NCI-H2107 (cell line): ENCODE results near the gene GPX4.
"Not testable (repeated sequence)": the region's sequence is repeated elsewhere in the genome, so short reads cannot be mapped to it uniquely, and the experiment has no call there.

ENCODE experiments used
- DNase-seq: peaks from one replicate; lab custom pipeline; 2025; lab: John Stamatoyannopoulos, UW

Gene GPX4

DNA sequence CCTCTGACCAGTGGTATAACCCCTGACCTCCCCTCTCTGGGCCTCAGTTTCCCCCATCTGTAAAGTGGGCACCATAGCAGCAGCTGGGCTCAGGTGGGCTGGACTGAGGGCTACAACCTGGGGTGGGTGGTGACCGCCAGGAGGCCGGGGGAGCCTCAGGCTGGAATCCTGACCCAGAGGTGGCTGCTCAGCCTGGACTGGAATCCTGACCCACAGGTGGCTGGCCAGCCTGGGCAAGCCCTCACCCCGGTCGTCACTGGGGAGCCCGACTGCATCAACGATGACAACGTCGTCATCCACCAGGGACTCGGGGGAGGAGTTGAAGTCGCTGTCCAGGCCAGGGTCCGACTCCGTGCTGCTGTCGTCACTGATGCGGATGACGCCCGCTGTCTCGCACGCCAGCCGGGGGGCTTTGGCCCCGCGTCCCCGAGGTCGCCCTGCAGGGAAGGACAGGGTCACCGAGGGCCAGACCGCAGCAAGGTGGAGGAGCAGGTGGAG lies 10.2 kb downstream of the GPX4 start:
- DNase-seq = no peak

- DNase-seq = not testable (repeated sequence)
Measured at GRCh38 chr19:1114728-1115127, 10.9 kb downstream of the GPX4 start.

DNA sequence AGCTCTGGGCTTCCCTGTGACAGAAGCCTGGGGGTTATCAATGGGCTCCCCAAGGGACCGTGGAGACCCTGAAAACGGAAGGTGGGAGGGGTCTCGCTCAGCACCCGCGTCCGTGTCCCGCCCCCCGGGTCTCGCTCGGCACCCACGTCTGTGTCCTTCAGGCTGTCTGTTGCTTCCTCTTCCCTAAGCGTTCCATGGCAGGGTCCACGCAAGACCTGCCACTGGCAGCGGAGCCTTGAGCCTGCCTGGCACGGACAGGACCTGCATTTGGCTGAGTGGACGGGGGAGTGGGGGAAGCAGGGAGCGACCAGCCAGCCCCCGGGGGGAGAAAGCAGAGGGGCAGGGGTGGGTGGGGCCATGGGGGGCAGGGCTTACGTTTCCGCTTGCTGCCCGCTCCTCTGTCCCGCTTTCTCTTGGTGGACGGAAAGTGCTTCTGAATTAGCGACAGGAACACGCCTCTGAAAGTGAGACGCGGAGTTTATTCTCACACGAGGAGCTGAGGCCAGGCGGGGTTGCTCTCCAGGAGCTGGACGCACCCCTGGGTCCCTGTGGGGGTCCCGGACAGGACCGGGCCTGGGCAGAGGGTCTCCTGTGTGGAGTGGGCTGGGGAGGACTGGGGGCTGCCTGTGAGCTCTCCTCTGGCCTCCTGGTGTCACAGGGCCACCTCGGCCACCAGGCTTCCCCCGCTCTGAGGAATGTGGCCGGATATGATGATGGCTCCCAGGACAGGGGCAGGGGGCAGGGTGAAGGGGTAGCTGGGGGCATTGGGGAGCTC lies 12.0 kb downstream of the GPX4 start:
- DNase-seq = no peak

DNA sequence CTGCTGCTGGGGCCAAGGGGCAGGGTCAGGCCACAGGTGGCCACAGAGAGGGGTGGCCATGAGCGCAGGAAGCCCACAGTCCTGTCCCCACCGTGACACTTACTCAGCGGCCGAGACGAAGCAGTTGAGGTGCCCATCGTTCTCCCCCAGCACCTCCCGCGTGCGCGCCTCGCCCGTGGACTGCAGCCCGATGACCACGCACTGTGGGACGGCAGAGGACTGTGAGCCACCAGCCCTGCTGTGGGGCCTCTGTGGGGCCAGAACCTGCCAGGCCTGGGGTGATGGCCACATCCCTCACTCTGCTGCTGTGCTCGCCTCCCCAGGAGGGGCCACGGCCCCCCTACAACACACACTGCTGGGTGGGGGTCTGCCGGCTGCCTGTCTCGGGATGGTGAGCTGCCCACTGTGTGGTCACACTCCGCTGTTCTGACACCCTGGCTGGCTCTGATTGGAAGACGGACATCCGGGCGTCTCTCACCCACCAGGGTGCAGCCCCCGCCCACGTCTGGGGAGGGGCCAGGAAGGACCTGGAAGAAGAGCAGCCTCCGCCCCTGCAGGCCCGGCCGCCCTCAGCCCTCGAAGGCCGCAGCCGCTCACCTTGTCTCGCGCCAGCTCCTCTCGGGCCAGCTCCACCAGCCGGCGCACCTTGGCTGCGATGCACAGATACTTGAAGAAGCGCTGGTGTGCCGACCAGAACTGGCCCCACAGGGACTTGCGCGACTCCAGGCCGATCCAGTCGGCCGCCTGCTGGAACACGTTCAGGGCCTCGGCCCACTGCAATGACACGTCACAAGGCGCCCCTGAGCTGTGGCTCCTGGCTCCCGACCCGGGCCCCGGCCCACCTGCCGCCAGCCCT lies 13.2 kb downstream of the GPX4 start:
- no peak for DNase-seq

- DNase-seq = no peak
Measured at GRCh38 chr19:1117654-1118053, 13.9 kb downstream of the GPX4 start.

GRCh38 chr19:1118999-1119398 lies 15.2 kb downstream of the GPX4 start:
- no peak for DNase-seq

DNA sequence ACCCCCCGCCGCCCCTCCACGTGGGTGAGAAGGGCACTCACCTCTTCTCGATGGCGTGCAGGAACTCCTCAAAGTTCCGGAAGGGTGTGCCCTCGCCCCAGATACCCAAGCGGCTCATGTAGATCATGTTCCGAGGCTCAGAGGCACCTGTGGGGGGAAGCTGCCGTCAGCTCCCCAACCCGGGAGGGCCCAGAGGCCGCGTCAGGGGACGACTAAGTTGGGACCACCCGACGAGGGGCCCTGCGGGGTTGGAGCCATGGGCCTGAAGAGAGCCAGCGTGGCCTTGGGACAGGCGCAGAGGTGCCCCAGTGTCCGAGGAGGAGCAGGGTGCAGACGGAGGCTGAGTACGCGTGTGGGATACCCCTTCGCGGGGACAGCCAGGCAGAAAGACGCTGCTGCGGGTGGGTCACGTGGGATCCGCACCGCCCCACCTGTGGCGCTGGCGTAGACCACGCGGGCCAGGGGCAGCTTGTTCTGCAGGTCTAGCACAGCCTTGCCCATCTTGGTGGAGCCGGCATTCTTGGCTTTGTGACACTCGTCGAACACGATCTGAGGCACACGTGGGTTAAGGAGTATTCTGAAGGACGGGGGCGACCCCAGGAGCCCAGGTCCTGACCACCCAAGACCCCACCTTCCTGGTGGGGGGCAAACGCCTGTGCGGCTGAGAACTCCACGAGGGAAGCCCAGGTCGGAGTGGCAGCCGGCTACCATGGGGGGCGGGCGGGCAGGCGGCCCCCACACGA lies 15.9 kb downstream of the GPX4 start:
- no peak for DNase-seq

DNA sequence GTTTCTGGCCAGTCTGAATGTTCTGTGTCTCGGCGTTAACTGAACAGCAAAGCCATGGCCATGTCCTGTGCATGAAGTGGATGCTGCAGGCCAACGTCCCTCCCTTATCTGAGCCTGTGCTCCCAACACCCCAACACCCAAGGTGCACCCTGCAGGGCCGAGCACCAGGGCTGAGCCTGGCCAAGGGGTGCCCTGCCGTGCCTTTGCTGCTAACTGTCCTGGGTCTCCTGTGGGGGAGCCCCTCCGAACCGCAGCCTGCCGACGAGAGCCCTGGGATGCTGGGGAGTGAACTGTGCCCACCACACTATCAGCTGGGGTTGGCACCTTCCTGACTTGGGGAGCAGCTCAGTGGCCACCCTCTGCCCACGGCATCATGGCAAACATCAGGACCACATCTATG lies 17.6 kb downstream of the GPX4 start:
- no peak for DNase-seq

GRCh38 chr19:1122021-1122971 lies 18.5 kb downstream of the GPX4 start:
- no peak for DNase-seq

DNA sequence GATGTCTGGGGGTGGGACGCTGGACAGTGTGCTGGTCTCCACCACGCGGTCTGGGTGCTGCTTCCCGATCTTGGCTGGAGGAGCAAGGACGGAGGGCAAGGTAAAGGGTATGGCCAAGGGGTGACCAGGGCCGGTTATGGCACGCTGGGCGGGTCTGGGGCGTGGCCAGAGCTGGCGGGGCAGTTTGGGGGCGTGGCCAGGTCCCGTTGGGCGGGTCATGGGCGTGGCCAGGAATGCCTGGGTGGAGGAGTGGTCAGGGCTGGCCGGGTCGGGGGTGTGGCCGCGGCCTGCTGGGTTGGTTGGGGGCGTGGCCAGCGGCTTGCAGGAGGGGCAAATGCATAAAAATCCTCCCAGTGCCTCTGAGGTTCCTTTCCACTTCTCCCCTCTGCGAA lies 19.2 kb downstream of the GPX4 start:
- DNase-seq = no peak

- DNase-seq = no peak
Measured at GRCh38 chr19:1123381-1123780, 19.6 kb downstream of the GPX4 start.

DNA sequence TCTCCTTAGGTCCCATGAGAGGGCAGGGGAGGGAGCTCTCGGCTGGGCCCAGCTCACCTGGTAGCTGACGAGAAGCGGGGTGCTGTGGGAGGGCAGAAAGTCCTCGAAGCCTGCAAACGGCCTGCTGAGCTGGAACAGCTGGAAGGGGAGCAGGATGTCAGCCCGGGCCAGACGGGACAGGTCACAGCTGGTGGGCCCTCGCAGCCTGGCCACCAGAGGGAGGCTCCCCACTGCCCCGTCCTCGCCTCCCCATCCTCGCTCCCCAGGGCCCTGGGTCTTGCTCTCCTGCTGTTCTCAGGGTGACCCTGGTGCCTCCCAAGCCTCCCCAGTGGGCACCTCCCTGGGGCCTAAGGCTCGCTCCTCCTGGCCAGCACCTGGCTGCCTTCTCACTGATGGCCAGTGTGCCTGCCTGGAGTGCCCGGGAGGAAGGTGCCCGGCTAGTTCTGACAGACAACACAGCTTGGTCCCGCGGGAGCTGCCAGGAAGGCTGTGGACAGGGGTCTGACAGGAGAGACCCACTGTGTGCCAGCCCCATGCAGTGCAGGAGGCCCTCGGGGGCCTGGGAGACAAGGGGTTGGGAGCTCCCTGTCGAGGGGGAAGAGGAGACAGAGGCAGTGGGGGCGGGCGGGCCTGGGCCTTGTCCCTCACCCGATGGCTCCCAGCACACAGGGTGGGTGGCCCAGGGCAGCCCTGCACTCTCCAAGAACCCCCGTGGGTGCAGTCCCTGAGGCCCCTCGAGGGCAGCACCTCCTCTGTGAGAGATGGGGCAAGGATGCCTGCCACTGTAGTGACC lies 20.3 kb downstream of the GPX4 start:
- no peak for DNase-seq

GRCh38 chr19:1125601-1126467 lies 22.0 kb downstream of the GPX4 start:
- no peak for DNase-seq

DNA sequence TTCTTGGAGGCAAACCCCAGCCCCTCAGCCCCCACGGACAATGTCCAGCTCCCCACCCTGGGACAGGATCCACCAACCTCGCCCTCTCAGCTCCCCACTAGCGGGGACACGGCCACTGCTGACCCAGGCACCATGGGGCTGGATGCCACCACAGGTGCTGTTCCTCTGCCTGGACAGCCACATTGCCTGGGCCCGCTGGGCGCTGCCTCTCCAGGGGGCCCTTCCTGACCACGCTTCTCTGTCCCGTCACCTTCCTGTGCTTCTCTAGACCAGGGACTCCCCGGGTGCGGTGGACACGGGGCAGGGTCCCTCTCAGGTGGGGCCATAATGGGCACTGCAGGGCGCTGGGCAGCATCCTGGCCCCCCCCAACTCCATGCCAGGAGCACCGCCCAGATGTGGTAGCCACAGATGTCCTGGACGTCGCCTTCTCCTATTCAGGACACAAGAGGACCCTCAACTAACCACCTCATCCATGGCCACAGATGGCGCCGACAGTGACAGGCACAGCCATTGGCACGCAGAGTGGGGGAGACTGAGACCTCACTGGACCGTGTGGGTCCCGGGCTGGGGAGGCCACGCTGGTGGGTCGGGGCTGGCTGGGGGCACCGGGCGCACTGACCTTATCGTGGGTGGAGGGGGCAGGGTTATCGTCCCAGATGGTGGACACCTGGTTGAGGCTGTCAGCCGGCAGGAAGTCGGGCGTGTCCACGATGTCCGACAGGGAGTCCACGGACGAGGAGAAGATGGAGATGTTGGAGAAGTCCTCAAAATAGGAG lies 23.4 kb downstream of the GPX4 start:
- DNase-seq = no peak

- no peak for DNase-seq
Measured at GRCh38 chr19:1128106-1128505, 24.3 kb downstream of the GPX4 start.

DNA sequence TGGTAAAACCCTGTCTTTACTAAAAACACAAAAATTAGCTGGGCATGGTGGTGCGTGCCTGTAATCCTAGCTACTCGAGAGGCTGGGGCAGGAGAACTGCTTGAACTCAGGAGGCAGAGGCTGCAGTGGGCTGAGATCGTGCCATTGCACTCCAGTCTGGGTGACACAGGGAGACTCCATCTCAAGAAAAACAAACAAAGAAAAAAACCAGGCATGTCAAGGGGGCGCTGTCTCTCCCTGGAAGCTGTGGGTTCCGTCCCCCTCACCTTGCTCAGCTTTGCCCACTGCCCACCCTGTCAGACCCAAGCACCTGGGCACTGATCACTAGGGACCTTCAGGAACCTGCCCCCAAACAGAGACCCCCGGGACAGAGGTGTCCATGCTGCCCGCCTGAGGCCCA lies 25.3 kb downstream of the GPX4 start:
- DNase-seq = not testable (repeated sequence)

GRCh38 chr19:1129535-1129934 lies 25.7 kb downstream of the GPX4 start:
- DNase-seq = no peak
